K562 (cell line): ENCODE measurements around the gene GOT1.

ENCODE experiments used
- CTCF ChIP-seq, 3 experiments: IDR thresholded peaks in 2 of 3; conservative IDR thresholded peaks in 1 of 3; 2 replicates each; pipeline ENCODE4 v1.5.1; 2011 to 2012; ENCODE audit warnings: low read length in 3 of 3, mild to moderate bottlenecking in 3 of 3, control low read depth in 2 of 3, improper control_type of control experiment in 1 of 3, inconsistent platforms in 1 of 3, low read depth in 1 of 3, mixed read lengths in 1 of 3, moderate library complexity in 1 of 3; ENCODE audit not compliant: insufficient read depth in 2 of 3
- HDAC6 ChIP-seq: IDR thresholded peaks from 2 replicates; pipeline ENCODE4 v1.6.1; 2012; ENCODE audit warnings: low read depth, mild to moderate bottlenecking, control low read depth, inconsistent platforms, low read length, moderate library complexity
- NR2C1 ChIP-seq, 2 experiments: fragments of 450-650 bp; IDR thresholded peaks; 2 replicates each; pipeline ENCODE4 v1.6.1; 2017; ENCODE audit warnings: mild to moderate bottlenecking in 2 of 2, antibody characterized with exemption in 1 of 2, inconsistent platforms in 1 of 2, missing compliant biosample characterization in 1 of 2, missing genetic modification characterization in 1 of 2
- PATZ1 ChIP-seq: fragments of 250-450 bp; sonication (Bioruptor Pico); IDR thresholded peaks from 2 replicates; pipeline ENCODE4 v1.5.0; 2020; ENCODE audit warnings: mild to moderate bottlenecking, borderline replicate concordance
- SNRNP70 ChIP-seq: fragments of 200-400 bp; formaldehyde crosslinking; optimal IDR thresholded peaks from 2 replicates; pipeline ENCODE3; 2017; ENCODE audit warnings: low read depth, low read length
- ZBTB8A ChIP-seq: fragments of 450-650 bp; IDR thresholded peaks from 2 replicates; pipeline ENCODE4 v1.6.1; 2018; ENCODE audit warnings: mild to moderate bottlenecking, moderate library complexity; ENCODE audit not compliant: partially characterized antibody

- TF ChIP-seq NR2C1 (IDR thresholded peaks at IDR 0.05) (no peak), NR2C1 (tag; IDR thresholded peaks at IDR 0.05) (no peak), CTCF (IDR thresholded peaks at IDR 0.05 in 2 of 3, conservative IDR thresholded peaks at IDR 0.05 in 1 of 3; ENCODE audit: insufficient read depth in 2 of 3, low read depth in 1 of 3, low read length in 3 of 3) (no peak), PATZ1 (CRISPR knock-in tag) (no peak), HDAC6 (no peak), ZBTB8A (no peak), SNRNP70 (no peak)
Measured at GRCh38 chr10:99365736-99366135, 64.7 kb downstream of the GOT1 start.
